ENCODE results near the gene KLHL29. TPM values are rescaled to one million over a fixed set of nuclear protein-coding genes. Genes with fewer than 3 reads are reported as not detected.

Gene KLHL29
- total RNA-seq, 1 experiment from 2014 or later: 12.2 TPM

DNA sequence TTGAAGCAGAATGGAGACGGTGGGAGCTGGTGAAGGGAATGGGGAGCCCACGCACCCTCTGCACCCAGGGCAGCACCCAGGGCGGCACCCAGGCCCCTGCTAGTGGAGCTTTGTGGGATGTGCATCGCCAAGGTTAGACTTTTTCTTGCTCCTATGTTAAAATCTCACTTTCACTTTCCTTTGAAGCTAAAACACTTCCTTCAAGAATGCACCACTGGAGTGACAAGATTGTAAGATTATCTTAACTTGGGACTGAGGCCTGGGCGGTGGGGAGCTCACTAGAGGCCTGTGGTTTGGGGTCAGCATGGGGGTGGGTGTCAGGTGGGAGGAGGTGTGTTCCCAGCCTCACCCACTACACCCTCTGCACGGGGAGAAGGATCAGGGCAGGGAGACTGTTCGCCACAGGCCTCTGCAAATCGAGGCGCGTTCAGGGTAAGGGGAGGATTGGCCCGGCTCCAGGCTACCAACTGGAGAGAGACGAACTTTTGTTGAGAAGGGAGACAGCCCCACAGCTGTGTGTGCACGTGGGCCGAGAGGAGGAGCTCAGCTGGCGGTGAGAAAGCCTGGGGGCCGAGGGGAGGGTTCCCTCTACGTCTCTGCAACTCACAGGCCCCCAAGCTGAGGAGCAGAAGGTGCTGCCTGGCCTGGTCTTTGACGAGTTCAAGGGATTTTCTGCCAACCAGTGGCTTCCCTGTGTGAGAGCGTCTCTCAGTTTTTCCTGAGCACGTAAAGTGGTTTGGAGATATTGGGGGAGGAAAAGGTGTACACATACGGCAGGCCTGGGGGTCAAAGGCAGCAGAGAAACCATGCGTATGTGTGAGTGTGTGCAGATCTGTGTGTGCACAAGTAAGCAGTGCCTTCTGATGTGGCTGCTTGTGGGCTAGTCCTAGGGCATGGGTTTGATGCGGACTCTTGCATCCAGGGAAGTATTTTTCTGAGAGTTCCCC, 147.7 kb downstream of the KLHL29 start:
- peak; percentile 64 for DNase-seq (ENCODE audit: low spot score)
- Histone ChIP-seq H3K4me1 (ENCODE audit: insufficient read depth, low read length, poor library complexity, severe bottlenecking) (peaks cover 29% of the 10 kb centered on the region), H3K4me3 (ENCODE audit: low read depth, low read length, poor library complexity, severe bottlenecking) (no peak overlapping the region), H3K36me3 (ENCODE audit: insufficient read depth, low read length, poor library complexity, severe bottlenecking) (no peaks in the 10 kb centered on the region), H3K27me3 (replicated peaks; ENCODE audit: insufficient read depth, low read depth, low read length, poor library complexity) (no peaks in the 10 kb centered on the region), H3K9me3 (ENCODE audit: low read depth, low read length, poor library complexity, severe bottlenecking) (no peaks in the 10 kb centered on the region), H3K27ac (ENCODE audit: low read depth, low read length, poor library complexity, severe bottlenecking) (peak overlapping the region; percentile 69)
- no peak for TF ChIP-seq EZH2 (IDR thresholded peaks at IDR 0.05; ENCODE audit: borderline replicate concordance, low read depth, low read length, poor library complexity, severe bottlenecking)
- TF ChIP-seq, protein P1, sequence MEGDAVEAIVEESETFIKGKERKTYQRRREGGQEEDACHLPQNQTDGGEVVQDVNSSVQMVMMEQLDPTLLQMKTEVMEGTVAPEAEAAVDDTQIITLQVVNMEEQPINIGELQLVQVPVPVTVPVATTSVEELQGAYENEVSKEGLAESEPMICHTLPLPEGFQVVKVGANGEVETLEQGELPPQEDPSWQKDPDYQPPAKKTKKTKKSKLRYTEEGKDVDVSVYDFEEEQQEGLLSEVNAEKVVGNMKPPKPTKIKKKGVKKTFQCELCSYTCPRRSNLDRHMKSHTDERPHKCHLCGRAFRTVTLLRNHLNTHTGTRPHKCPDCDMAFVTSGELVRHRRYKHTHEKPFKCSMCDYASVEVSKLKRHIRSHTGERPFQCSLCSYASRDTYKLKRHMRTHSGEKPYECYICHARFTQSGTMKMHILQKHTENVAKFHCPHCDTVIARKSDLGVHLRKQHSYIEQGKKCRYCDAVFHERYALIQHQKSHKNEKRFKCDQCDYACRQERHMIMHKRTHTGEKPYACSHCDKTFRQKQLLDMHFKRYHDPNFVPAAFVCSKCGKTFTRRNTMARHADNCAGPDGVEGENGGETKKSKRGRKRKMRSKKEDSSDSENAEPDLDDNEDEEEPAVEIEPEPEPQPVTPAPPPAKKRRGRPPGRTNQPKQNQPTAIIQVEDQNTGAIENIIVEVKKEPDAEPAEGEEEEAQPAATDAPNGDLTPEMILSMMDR (conservative IDR thresholded peaks at IDR 0.05; ENCODE audit: low read depth, low read length): no peak
- ChIA-PET POLR2A (ENCODE audit: low non-redundant PET) (no interaction called here), CTCF (no interaction called here)
- BruUV-seq (replicated peaks): no TSS peak
- intact Hi-C loops (cut with micrococcal nuclease; ENCODE audit: unreplicated experiment): no loop called here

DNA sequence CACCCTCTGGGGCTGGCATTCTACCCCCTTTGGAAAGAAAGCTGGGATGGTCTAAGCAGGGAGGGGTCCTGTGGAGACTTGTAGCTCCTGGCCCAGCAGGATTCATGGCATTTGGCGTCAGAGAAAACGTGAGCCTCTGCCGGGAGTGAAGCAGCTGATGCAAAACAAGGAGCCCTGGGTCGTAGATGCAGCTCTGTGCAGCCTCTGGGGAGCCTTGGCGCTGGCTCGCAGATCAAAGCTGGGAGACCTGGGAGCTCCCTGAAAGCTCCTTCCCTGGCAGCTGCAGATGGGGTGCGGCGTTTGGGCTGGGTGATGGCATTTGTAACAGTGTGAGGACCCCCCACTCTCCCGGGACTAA, 148.3 kb downstream of the KLHL29 start:
- intact Hi-C loops (cut with micrococcal nuclease; ENCODE audit: unreplicated experiment): no loop called here
- Histone ChIP-seq H3K4me3 (ENCODE audit: low read depth, low read length, poor library complexity, severe bottlenecking) (no peak overlapping the region), H3K9me3 (ENCODE audit: low read depth, low read length, poor library complexity, severe bottlenecking) (no peaks in the 10 kb centered on the region), H3K27ac (ENCODE audit: low read depth, low read length, poor library complexity, severe bottlenecking) (peak overlapping the region; percentile 69), H3K36me3 (ENCODE audit: insufficient read depth, low read length, poor library complexity, severe bottlenecking) (no peaks in the 10 kb centered on the region), H3K27me3 (replicated peaks; ENCODE audit: insufficient read depth, low read depth, low read length, poor library complexity) (no peaks in the 10 kb centered on the region), H3K4me1 (ENCODE audit: insufficient read depth, low read length, poor library complexity, severe bottlenecking) (peaks cover 29% of the 10 kb centered on the region)
- TF ChIP-seq, protein P1 (conservative IDR thresholded peaks at IDR 0.05; ENCODE audit: low read depth, low read length): no peak
- TF ChIP-seq EZH2 (IDR thresholded peaks at IDR 0.05; ENCODE audit: borderline replicate concordance, low read depth, low read length, poor library complexity, severe bottlenecking): no peak
- DNase-seq (ENCODE audit: low spot score): peak; percentile 34
- ChIA-PET POLR2A (ENCODE audit: low non-redundant PET) (no interaction called here), CTCF (no interaction called here)
- no TSS peak for BruUV-seq (replicated peaks)

DNA sequence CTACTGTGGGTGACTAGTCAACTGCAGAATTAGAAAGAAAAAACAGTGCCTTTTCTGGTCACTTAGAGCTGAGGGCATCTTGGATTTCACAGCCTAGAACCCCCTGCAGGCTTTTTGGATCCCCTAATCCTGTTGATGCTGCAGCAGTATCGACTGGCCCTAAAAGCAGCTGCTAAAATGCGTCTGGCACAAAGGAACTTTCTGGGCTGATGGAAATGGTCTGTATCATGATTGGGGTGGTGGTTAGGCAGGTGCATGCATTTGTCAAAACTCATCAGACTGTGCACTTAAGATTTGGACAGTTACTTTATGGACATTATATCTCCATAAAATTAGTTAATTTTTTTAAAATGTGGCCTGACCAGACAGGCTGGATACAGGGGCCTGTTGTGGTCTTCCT, 149.8 kb downstream of the KLHL29 start:
- H3K27me3 ChIP-seq (replicated peaks; ENCODE audit: insufficient read depth, low read depth, low read length, poor library complexity): no peaks in the 10 kb centered on the region
- H3K36me3 ChIP-seq (ENCODE audit: insufficient read depth, low read length, poor library complexity, severe bottlenecking): no peaks in the 10 kb centered on the region
- peak overlapping the region; percentile 0 for H3K27ac ChIP-seq (ENCODE audit: low read depth, low read length, poor library complexity, severe bottlenecking)
- BruUV-seq (replicated peaks): no TSS peak
- intact Hi-C loops (cut with micrococcal nuclease; ENCODE audit: unreplicated experiment): no loop called here
- no peak for TF ChIP-seq EZH2 (IDR thresholded peaks at IDR 0.05; ENCODE audit: borderline replicate concordance, low read depth, low read length, poor library complexity, severe bottlenecking)
- TF ChIP-seq, protein P1 (conservative IDR thresholded peaks at IDR 0.05; ENCODE audit: low read depth, low read length): no peak
- no peaks in the 10 kb centered on the region for H3K9me3 ChIP-seq (ENCODE audit: low read depth, low read length, poor library complexity, severe bottlenecking)
- DNase-seq (ENCODE audit: low spot score): no peak
- no peak overlapping the region for H3K4me3 ChIP-seq (ENCODE audit: low read depth, low read length, poor library complexity, severe bottlenecking)
- peaks cover 29% of the 10 kb centered on the region for H3K4me1 ChIP-seq (ENCODE audit: insufficient read depth, low read length, poor library complexity, severe bottlenecking)
- POLR2A ChIA-PET (ENCODE audit: low non-redundant PET): interaction anchor here (0.6 kb wide), 1 partner anchor 12 kb away, joined by 3 read pairs; no protein-coding TSS in a partner anchor
- CTCF ChIA-PET: no interaction called here
